ENCODE measurements around the gene NXPH4.

GRCh38 chr12:57181072-57181471 lies 35.5 kb upstream of the NXPH4 start:
- TF ChIP-seq POLR2A (IDR thresholded peaks at IDR 0.05) (no peak), CTCF (IDR thresholded peaks at IDR 0.05 in 4 of 5, conservative IDR thresholded peaks at IDR 0.05 in 1 of 5) (no peak)

All from gastrocnemius medialis (tissue), 4 donors.